PC-9 (cell line): ENCODE results near the gene COL23A1. TPM values are rescaled to one million over a fixed set of nuclear protein-coding genes. Genes with fewer than 3 reads are reported as not detected.
"Not testable (repeated sequence)": the region's sequence is repeated elsewhere in the genome, so short reads cannot be mapped to it uniquely, and the experiment has no call there.

Source experiments
- BruUV-seq: library from RNA; stranded (reverse); fragments of 400-500 nt; replicated peaks from 2 replicates; lab custom pipeline; 2021; lab: Mats Ljungman, UMichigan
- CTCF ChIA-PET: fragments of 300-600 bp; sonication (Branson Sonifier 250); formaldehyde crosslinking; loops from one replicate; lab custom pipeline; 2022; ENCODE audit warnings: antibody characterized with exemption; lab: Charles Lee
- POLR2A ChIA-PET: fragments of 300-600 bp; sonication (Branson Sonifier 250); formaldehyde crosslinking; loops from one replicate; lab custom pipeline; 2022; ENCODE audit warnings: antibody characterized with exemption; ENCODE audit not compliant: unreplicated experiment; lab: Charles Lee
- DNase-seq, 2 experiments: peaks; one replicate each; pipeline versions ENCODE4 v3.0.0 to v3.0.0-alpha.2; 2015 to 2022; ENCODE audit warnings: mixed read lengths in 1 of 2
- H2AFZ ChIP-seq: fragments of 200-600 bp; sonication (generic); 2 replicates; pipeline ENCODE4 v1.8.1; 2017; ENCODE audit warnings: antibody characterized with exemption
- H3F3A ChIP-seq: fragments of 200-600 bp; sonication (generic); 2 replicates; pipeline ENCODE4 v1.8.1; 2017; ENCODE audit warnings: antibody characterized with exemption, mild to moderate bottlenecking, low read depth; ENCODE audit not compliant: insufficient read depth
- H3K27ac ChIP-seq: fragments of 200-600 bp; sonication (generic); 2 replicates; pipeline ENCODE4 v1.6.1; 2016; ENCODE audit warnings: mixed run types
- H3K27me3 ChIP-seq: fragments of 200-600 bp; sonication (generic); 2 replicates; pipeline ENCODE4 v1.6.1; 2016; ENCODE audit warnings: low read depth, mixed run types; ENCODE audit not compliant: insufficient read depth
- H3K36me3 ChIP-seq: fragments of 200-600 bp; sonication (generic); 2 replicates; pipeline ENCODE4 v1.6.1; 2016; ENCODE audit warnings: low read depth, mixed run types
- H3K4me1 ChIP-seq: fragments of 200-600 bp; sonication (generic); replicated peaks from 2 replicates; pipeline ENCODE4 v1.6.1; 2016; ENCODE audit warnings: mixed run types; ENCODE audit not compliant: insufficient read depth
- H3K4me2 ChIP-seq: fragments of 200-600 bp; sonication (generic); 2 replicates; pipeline ENCODE4 v1.6.1; 2017; ENCODE audit warnings: mixed run types
- H3K4me3 ChIP-seq: fragments of 200-600 bp; sonication (generic); 2 replicates; pipeline ENCODE4 v1.6.1; 2016; ENCODE audit warnings: mixed run types
- H3K79me2 ChIP-seq: fragments of 200-600 bp; sonication (generic); 2 replicates; pipeline ENCODE4 v1.6.1; 2017; ENCODE audit warnings: low read depth, mixed run types
- H3K9me2 ChIP-seq: fragments of 200-600 bp; sonication (generic); 2 replicates; pipeline ENCODE4 v1.8.1; 2017; ENCODE audit warnings: mild to moderate bottlenecking; ENCODE audit not compliant: insufficient read depth
- H3K9me3 ChIP-seq: fragments of 200-600 bp; sonication (generic); 2 replicates; pipeline ENCODE4 v1.8.1; 2016; ENCODE audit warnings: low read depth; ENCODE audit not compliant: insufficient read depth
- H4K20me1 ChIP-seq: fragments of 200-600 bp; sonication (generic); 2 replicates; pipeline ENCODE4 v1.8.1; 2017; ENCODE audit not compliant: insufficient read depth
- EZH2 ChIP-seq: fragments of 200-600 bp; sonication (generic); IDR thresholded peaks from 2 replicates; pipeline ENCODE4 v1.8.0; 2017; ENCODE audit warnings: antibody characterized with exemption, low read depth
- intact Hi-C: fragments of 100-400 bp; cut with micrococcal nuclease; formaldehyde crosslinking; loops from one replicate; pipeline ENCODE4 v1.10.0; 2022; ENCODE audit not compliant: unreplicated experiment
- total RNA-seq: library from RNA; stranded (reverse); gene quantifications from 2 replicates; pipeline ENCODE4 v1.2.3, GENCODE V29; 2021
- TF ChIP-seq, protein P1 (sequence below): fragments of 200-600 bp; sonication (generic); conservative IDR thresholded peaks from 2 replicates; pipeline ENCODE4 v1.6.1; 2017; ENCODE audit warnings: mixed run types, antibody characterized with exemption, mild to moderate bottlenecking, moderate library complexity

COL23A1 gene
- total RNA-seq, 1 experiment from 2014 or later, result not detected

DNA sequence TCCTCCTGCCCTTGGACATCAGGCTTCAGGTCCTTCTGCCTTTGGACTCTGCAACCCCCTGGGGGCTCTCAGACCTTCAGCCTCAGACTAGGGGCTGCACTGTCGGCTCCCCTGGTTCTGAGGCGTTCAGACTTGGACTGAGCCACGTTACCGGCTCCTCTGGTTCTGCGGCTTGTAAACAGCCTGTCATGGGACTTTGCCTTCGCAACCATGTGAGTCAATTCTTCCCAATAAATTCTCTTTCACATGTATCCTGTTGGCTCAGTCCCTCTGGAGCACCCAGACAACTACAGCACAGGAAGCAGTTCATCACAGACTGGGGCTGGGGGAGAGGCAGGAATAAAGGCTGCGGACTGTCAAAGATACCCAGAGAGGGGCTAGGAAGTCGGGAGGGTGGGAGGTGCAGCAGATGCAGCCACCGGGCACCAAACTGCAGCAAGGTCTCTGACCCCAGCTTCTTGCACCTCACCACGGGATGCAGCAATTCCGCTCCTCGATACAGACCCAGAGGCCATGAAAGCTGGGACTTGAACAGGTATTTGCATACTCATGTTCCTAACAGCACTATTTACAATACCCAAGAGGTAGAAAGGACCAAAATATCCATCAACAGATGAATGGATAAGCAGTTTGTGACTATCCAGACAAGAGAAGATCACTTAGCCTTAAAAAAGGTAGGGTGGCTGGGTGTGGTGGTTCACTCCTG lies 100.8 kb downstream of the COL23A1 start:
- Histone ChIP-seq H3K79me2 (no peaks in the 10 kb centered on the region), H2AFZ (no peak overlapping the region), H3K9me2 (no peaks in the 10 kb centered on the region), H3K4me1 (no peaks in the 10 kb centered on the region), H3K4me3 (no peak overlapping the region), H3F3A (no peaks in the 10 kb centered on the region), H3K27ac (no peak overlapping the region), H4K20me1 (no peaks in the 10 kb centered on the region), H3K9me3 (no peaks in the 10 kb centered on the region), H3K36me3 (no peaks in the 10 kb centered on the region), H3K4me2 (no peak overlapping the region), H3K27me3 (peaks cover 95% of the 10 kb centered on the region)
- CTCF ChIA-PET, result no interaction called here
- intact Hi-C loops, result no loop called here
- no TSS peak for BruUV-seq
- POLR2A ChIA-PET, result no interaction called here
- TF ChIP-seq, protein P1, sequence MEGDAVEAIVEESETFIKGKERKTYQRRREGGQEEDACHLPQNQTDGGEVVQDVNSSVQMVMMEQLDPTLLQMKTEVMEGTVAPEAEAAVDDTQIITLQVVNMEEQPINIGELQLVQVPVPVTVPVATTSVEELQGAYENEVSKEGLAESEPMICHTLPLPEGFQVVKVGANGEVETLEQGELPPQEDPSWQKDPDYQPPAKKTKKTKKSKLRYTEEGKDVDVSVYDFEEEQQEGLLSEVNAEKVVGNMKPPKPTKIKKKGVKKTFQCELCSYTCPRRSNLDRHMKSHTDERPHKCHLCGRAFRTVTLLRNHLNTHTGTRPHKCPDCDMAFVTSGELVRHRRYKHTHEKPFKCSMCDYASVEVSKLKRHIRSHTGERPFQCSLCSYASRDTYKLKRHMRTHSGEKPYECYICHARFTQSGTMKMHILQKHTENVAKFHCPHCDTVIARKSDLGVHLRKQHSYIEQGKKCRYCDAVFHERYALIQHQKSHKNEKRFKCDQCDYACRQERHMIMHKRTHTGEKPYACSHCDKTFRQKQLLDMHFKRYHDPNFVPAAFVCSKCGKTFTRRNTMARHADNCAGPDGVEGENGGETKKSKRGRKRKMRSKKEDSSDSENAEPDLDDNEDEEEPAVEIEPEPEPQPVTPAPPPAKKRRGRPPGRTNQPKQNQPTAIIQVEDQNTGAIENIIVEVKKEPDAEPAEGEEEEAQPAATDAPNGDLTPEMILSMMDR, result no peak
- no peak for TF ChIP-seq EZH2
- no peak for DNase-seq

DNA sequence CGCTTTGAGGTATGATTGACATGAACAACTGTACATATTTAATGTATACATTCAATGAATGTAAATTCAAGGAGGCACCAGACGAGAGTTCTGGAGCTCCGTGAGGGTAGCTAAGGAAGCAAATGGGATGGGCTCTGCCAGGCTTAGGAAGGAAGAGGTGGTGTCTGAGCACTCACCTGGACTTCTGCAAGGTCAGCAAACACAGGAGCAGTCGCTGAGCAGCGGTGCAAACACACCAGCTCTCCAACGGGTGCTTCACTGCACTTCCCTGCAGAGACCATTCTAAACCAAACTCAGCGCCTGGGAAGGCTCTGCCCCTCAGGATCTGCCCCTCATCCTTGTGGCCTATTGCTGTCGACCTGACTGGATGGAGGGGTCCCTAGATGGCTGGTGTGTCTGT lies 101.5 kb downstream of the COL23A1 start:
- no peak for DNase-seq
- POLR2A ChIA-PET, result no interaction called here
- Histone ChIP-seq H3F3A (no peaks in the 10 kb centered on the region), H4K20me1 (no peaks in the 10 kb centered on the region), H2AFZ (no peak overlapping the region), H3K36me3 (no peaks in the 10 kb centered on the region), H3K27me3 (peaks cover 96% of the 10 kb centered on the region), H3K4me2 (no peak overlapping the region), H3K79me2 (no peaks in the 10 kb centered on the region), H3K27ac (no peak overlapping the region), H3K9me3 (no peaks in the 10 kb centered on the region), H3K9me2 (no peaks in the 10 kb centered on the region), H3K4me3 (no peak overlapping the region), H3K4me1 (no peaks in the 10 kb centered on the region)
- CTCF ChIA-PET, result no interaction called here
- no TSS peak for BruUV-seq
- TF ChIP-seq EZH2, result no peak
- TF ChIP-seq, protein P1, result no peak
- intact Hi-C loops, result no loop called here

DNA sequence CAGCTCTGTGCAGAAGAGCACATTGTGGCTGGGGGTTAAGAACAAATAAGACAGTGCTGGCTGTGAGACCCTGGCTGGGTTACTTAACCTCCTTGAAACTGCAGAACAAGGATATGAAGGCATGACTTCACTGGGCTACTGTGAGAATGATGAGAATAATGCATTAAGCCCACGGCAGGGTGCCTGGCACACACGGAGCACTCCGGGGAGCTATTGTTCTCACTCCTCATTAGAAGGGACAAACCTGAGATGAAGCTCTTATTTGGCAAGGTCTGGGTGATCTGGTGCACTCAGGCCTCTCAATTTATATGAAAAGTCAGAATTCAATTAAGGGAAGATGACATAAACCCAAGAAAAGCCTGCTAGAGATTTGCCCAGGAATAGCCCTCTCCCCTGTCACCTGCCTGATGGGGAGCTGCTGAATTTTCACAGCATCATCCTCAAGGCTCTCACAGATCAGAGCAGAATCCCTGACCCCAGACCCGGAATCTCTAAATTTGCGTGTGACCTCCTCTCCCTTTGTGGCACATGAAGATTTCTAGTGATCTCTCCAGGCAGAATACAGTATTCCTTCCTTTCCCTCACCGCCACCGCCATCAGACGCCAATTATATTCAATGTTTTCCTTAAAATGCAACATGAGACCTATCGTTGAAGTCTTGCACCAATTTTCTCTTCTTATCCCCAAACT lies 102.1 kb downstream of the COL23A1 start:
- ChIA-PET POLR2A (interaction anchor here (0.5 kb wide), 1 partner anchor 575 kb away, joined by 3 read pairs; no protein-coding TSS in a partner anchor), CTCF (no interaction called here)
- Histone ChIP-seq H2AFZ (no peak overlapping the region), H3K4me1 (no peaks in the 10 kb centered on the region), H3K79me2 (no peaks in the 10 kb centered on the region), H3K27me3 (peaks cover 96% of the 10 kb centered on the region), H3K27ac (no peak overlapping the region), H3F3A (no peaks in the 10 kb centered on the region), H4K20me1 (no peaks in the 10 kb centered on the region), H3K9me2 (no peaks in the 10 kb centered on the region), H3K4me3 (no peak overlapping the region), H3K4me2 (no peak overlapping the region), H3K36me3 (no peaks in the 10 kb centered on the region), H3K9me3 (no peaks in the 10 kb centered on the region)
- BruUV-seq, result no TSS peak
- intact Hi-C loops, result no loop called here
- TF ChIP-seq, protein P1, result no peak
- no peak for TF ChIP-seq EZH2
- DNase-seq, result no peak

DNA sequence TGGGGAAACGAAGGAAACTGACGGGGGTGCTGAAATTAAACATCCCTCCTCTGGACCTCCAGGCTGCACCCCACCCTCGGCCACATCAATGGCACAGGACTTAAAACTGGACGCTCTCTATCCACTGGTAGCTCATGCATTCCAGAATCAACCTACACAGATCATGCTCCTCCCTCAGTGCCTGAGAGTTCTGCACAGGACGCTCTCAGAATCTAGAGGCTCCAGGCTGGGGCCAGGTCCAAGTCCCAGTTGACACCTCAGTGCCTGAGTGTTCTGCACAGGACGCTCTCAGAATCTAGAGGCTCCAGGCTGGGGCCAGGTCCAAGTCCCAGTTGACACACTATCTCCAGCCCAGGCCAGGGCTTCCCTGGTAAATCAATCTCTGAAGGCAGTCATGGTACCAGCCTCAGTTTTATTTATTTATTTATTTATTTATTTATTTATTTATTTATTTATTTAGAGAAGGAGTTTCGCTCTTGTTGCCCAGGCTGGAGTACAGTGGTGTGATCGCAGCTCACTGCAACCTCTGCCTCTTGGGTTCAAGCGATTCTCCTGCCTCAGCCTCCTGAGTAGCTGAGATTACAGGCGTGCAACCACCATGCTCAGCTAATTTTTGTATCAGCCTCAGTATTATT lies 103.2 kb downstream of the COL23A1 start:
- H3K4me1 ChIP-seq, H3K79me2 ChIP-seq, H3K36me3 ChIP-seq, H3K9me3 ChIP-seq, DNase-seq, H3K9me2 ChIP-seq, H3K27ac ChIP-seq, POLR2A ChIA-PET, intact Hi-C loops, H4K20me1 ChIP-seq, BruUV-seq, CTCF ChIA-PET, H3F3A ChIP-seq, H3K4me3 ChIP-seq, H3K4me2 ChIP-seq, H2AFZ ChIP-seq: not testable (repeated sequence)
- peaks cover 96% of the 10 kb centered on the region for H3K27me3 ChIP-seq
